ENCODE measurements around the gene DNAH5.

Gene DNAH5, protein sequence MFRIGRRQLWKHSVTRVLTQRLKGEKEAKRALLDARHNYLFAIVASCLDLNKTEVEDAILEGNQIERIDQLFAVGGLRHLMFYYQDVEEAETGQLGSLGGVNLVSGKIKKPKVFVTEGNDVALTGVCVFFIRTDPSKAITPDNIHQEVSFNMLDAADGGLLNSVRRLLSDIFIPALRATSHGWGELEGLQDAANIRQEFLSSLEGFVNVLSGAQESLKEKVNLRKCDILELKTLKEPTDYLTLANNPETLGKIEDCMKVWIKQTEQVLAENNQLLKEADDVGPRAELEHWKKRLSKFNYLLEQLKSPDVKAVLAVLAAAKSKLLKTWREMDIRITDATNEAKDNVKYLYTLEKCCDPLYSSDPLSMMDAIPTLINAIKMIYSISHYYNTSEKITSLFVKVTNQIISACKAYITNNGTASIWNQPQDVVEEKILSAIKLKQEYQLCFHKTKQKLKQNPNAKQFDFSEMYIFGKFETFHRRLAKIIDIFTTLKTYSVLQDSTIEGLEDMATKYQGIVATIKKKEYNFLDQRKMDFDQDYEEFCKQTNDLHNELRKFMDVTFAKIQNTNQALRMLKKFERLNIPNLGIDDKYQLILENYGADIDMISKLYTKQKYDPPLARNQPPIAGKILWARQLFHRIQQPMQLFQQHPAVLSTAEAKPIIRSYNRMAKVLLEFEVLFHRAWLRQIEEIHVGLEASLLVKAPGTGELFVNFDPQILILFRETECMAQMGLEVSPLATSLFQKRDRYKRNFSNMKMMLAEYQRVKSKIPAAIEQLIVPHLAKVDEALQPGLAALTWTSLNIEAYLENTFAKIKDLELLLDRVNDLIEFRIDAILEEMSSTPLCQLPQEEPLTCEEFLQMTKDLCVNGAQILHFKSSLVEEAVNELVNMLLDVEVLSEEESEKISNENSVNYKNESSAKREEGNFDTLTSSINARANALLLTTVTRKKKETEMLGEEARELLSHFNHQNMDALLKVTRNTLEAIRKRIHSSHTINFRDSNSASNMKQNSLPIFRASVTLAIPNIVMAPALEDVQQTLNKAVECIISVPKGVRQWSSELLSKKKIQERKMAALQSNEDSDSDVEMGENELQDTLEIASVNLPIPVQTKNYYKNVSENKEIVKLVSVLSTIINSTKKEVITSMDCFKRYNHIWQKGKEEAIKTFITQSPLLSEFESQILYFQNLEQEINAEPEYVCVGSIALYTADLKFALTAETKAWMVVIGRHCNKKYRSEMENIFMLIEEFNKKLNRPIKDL (N-terminal part only)

DNA sequence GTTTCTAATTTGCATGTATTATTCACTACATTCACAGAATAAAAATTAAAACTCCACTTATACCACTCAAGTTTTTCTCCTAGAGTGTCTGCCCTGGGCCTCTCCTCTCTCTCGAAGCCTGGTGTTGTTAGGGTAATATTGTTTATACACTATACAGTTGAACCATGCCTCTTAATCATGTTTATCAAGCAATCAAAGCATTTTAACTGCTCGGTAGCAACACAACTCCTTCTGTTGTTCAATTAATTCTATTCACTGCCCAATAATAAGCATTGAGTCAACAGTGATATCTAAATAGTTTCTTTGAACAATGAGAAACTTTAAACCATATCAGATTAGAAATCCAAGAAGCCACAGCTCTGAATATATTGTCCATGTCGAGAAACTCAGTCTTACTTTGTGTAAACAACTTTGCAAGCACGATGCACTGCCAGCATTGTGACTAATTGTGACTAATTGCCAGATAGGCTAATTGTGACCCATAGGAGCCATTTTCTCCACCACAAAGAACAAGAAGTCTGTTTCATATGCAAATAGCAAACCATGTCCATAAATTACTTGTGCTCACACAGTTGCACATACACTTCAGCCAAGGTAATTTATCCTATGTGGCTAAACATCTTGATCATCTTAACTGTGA, at the start of gene DNAH5:
TSS of gene DNAH5 (minus strand) at position 129 of the 640 bp plus-strand sequence. CDS start 250 bp downstream, outside the sequence.
- in situ Hi-C loops (cut with HindIII; ENCODE audit: low sequenced_read_pairs), result no loop called here

- in situ Hi-C loops (cut with HindIII; ENCODE audit: low sequenced_read_pairs), result loop anchor here (5.0 to 25.0 kb wide), 2 partner anchors 63 to 543 kb away; no protein-coding TSS in a partner anchor
Observed at GRCh38 chr5:13993926-13994325, 49.4 kb upstream of the DNAH5 start.

GRCh38 chr5:13992795-13993194, 48.3 kb upstream of the DNAH5 start:
- in situ Hi-C loops (cut with HindIII; ENCODE audit: low sequenced_read_pairs), result loop anchor here (5.0 to 25.0 kb wide), 2 partner anchors 65 to 545 kb away; no protein-coding TSS in a partner anchor

DNA sequence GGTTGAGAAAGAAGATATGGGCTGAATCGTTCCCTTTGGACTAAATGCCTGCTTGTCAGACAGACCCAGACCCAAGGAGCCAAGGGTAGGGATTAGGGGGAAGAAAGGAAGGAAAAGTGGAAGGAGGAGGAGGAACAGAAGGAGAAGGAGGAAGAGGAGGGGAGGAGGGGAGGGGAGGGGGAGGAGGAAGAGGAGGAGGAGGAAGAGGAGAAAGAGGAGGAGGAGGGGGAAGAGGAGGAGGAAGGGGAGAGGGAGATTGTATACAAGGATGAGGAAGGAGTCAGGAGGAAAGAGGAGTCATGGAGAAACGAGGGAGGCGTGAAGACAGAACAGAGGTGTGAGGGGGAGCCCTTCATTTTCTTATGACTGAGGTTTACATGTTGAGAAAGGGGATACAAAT, 46.9 kb upstream of the DNAH5 start:
- in situ Hi-C loops (cut with HindIII; ENCODE audit: low sequenced_read_pairs), result loop anchor here (5.0 to 25.0 kb wide), 2 partner anchors 66 to 546 kb away; no protein-coding TSS in a partner anchor

- in situ Hi-C loops (cut with HindIII; ENCODE audit: low sequenced_read_pairs), result loop anchor here (5.0 to 25.0 kb wide), 2 partner anchors 66 to 546 kb away; no protein-coding TSS in a partner anchor
Observed at GRCh38 chr5:13990896-13991295, 46.4 kb upstream of the DNAH5 start.

- in situ Hi-C loops (cut with HindIII; ENCODE audit: low sequenced_read_pairs), result loop anchor here (5.0 to 25.0 kb wide), 3 partner anchors 67 to 655 kb away; no protein-coding TSS in a partner anchor
Observed at GRCh38 chr5:13989832-13990231, 45.3 kb upstream of the DNAH5 start.

- in situ Hi-C loops (cut with HindIII; ENCODE audit: low sequenced_read_pairs), result loop anchor here (10.0 to 25.0 kb wide), 2 partner anchors 549 to 657 kb away; no protein-coding TSS in a partner anchor
Observed at GRCh38 chr5:13987843-13988464, 43.5 kb upstream of the DNAH5 start.

GRCh38 chr5:13985731-13986418, 41.4 kb upstream of the DNAH5 start:
- in situ Hi-C loops (cut with HindIII; ENCODE audit: low sequenced_read_pairs), result loop anchor here (10.0 to 25.0 kb wide), 2 partner anchors 551 to 659 kb away; no protein-coding TSS in a partner anchor

GRCh38 chr5:13984888-13985287, 40.4 kb upstream of the DNAH5 start:
- in situ Hi-C loops (cut with HindIII; ENCODE audit: low sequenced_read_pairs), result loop anchor here (10.0 to 25.0 kb wide), 2 partner anchors 552 to 660 kb away; no protein-coding TSS in a partner anchor

GRCh38 chr5:13976867-13977830, 32.7 kb upstream of the DNAH5 start:
- in situ Hi-C loops (cut with HindIII; ENCODE audit: low sequenced_read_pairs), result loop anchor here (25.0 kb wide), 1 partner anchor 560 kb away; no protein-coding TSS in a partner anchor

DNA sequence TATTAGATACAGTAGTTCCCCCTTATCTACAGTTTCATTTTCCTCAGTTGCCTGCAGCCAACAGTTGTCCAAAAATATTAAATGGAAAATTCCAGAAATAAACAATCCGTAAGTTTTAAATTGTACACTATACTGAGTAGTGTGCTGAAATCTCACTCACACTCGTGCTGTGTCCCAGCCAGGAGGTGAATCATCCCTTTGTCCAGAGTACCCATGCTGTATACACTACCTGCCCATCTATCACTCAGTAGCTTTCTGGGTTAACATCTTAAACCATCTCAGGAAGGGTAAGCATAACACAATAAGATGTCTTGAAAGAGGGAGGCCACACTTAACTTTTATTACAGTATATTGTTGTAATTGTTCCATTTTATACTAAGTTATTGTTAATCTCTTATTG, 31.7 kb upstream of the DNAH5 start:
- in situ Hi-C loops (cut with HindIII; ENCODE audit: low sequenced_read_pairs), result loop anchor here (25.0 kb wide), 1 partner anchor 561 kb away; no protein-coding TSS in a partner anchor

DNA sequence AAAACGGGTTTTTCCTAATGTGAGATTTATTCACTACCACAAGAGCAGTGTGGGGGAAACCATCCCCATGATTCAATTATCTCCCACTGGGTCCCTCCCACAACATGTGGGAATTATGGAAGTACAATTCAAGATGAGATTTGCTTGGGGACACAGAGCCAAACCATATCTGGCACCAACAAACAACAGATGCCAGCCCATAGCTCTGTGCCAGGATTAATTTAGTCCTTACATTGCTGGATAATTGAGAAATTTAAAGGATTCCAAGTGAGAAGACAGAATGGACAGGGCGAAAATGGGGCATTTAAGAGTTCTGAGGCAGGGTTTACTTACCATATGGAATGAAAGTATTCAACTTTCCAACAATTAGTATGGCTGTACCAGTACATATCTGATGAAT, 30.8 kb upstream of the DNAH5 start:
- in situ Hi-C loops (cut with HindIII; ENCODE audit: low sequenced_read_pairs), result loop anchor here (25.0 kb wide), 1 partner anchor 562 kb away; no protein-coding TSS in a partner anchor

DNA sequence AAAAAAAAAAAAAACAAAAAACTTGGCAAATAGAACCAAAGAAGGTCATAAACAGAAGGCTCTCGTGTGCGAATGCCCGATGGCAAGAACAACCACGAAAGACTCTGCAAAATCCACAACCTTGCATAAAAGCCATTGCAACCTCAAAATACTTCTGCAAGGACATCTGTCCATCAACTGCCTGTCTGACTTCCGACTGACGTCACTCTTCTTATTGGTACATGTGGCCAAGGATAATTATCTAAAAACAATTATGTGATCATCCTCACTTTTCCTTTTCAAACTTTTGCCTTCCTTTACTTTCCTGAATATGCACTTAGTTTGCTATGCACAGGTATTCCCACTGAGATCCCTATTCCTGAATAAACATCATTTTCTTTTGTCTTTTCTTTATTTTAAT, 29.2 kb upstream of the DNAH5 start:
- in situ Hi-C loops (cut with HindIII; ENCODE audit: low sequenced_read_pairs), result no loop called here

GRCh38 chr5:13972029-13972428, 27.5 kb upstream of the DNAH5 start:
- in situ Hi-C loops (cut with HindIII; ENCODE audit: low sequenced_read_pairs), result no loop called here

GRCh38 chr5:13957032-13957645, 12.7 kb upstream of the DNAH5 start:
- in situ Hi-C loops (cut with HindIII; ENCODE audit: low sequenced_read_pairs), result no loop called here

GRCh38 chr5:13956471-13956870, 12.0 kb upstream of the DNAH5 start:
- in situ Hi-C loops (cut with HindIII; ENCODE audit: low sequenced_read_pairs), result no loop called here

- in situ Hi-C loops (cut with HindIII; ENCODE audit: low sequenced_read_pairs), result no loop called here
Observed at GRCh38 chr5:13955896-13956295, 11.4 kb upstream of the DNAH5 start.
